GM12878 (cell line): Measurements from ENCODE around the gene WFDC9. TPM values are rescaled to one million over a fixed set of nuclear protein-coding genes. Genes with fewer than 3 reads are reported as not detected.

Source experiments
- ATAC-seq: fragments of 200-7000 bp; cut with Tn5 transposase; 3 replicates; pipeline ENCODE4 v1.9.1; 2020; ENCODE audit warnings: mild to moderate bottlenecking, moderate library complexity
- BruUV-seq: library from RNA; stranded (reverse); fragments of 400-500 nt; replicated peaks from 2 replicates; lab custom pipeline; 2021; lab: Mats Ljungman, UMichigan
- CTCF ChIA-PET: fragments of 300-600 bp; sonication (Branson Sonifier 250); formaldehyde crosslinking; extraction: SDS; loops from one replicate; lab custom pipeline; 2021; ENCODE audit warnings: inconsistent platforms; lab: Yijun Ruan, JAX
- POLR2A ChIA-PET: fragments of 350-600 bp; formaldehyde crosslinking; extraction: SDS; loops from one replicate; lab custom pipeline; 2021; ENCODE audit warnings: inconsistent platforms; lab: Charles Lee
- RAD21 ChIA-PET: fragments of 300-600 bp; sonication (Branson Sonifier 250); formaldehyde crosslinking; loops from one replicate; lab custom pipeline; 2023; ENCODE audit warnings: antibody characterized with exemption; ENCODE audit not compliant: unreplicated experiment; lab: Charles Lee
- SMC1A ChIA-PET: fragments of 300-600 bp; sonication (Branson Sonifier 250); formaldehyde crosslinking; loops from one replicate; lab custom pipeline; 2023; ENCODE audit not compliant: unreplicated experiment, uncharacterized antibody; lab: Charles Lee
- DNase-seq: peaks from one replicate; pipeline ENCODE4 v3.0.0-alpha.2; 2011; ENCODE audit warnings: low read depth, low spot score
- FAIRE-seq: peaks from 3 replicates; lab custom pipeline; 2011; peaks lifted over from hg19 to GRCh38; lab: Jason Lieb, UNC
- H2AFZ ChIP-seq: 2 replicates; pipeline ENCODE4 v1.6.0; 2011; ENCODE audit warnings: low read depth, low read length, control low read depth; ENCODE audit not compliant: control insufficient read depth
- H3K27ac ChIP-seq: 2 replicates; pipeline ENCODE4 v1.5.1; 2011; ENCODE audit warnings: control low read depth; ENCODE audit not compliant: control insufficient read depth, insufficient read depth
- H3K27me3 ChIP-seq, 2 experiments: replicated peaks in 1 of 2; 2 replicates each; pipeline versions ENCODE4 v1.6.0 to v1.6.1; 2011; ENCODE audit warnings: low read length in 1 of 2; ENCODE audit not compliant: control insufficient read depth in 2 of 2, insufficient read depth in 2 of 2
- H3K36me3 ChIP-seq, 2 experiments: 2 replicates each; pipeline ENCODE4 v1.5.1; 2011; ENCODE audit warnings: low read length in 1 of 2; ENCODE audit not compliant: control insufficient read depth in 2 of 2, insufficient read depth in 2 of 2
- H3K4me1 ChIP-seq: 2 replicates; pipeline ENCODE4 v1.6.1; 2011; ENCODE audit warnings: mild to moderate bottlenecking, low read length, moderate library complexity, mixed read lengths; ENCODE audit not compliant: control insufficient read depth, insufficient read depth
- H3K4me2 ChIP-seq: 2 replicates; pipeline ENCODE4 v1.6.0; 2011; ENCODE audit warnings: control low read depth; ENCODE audit not compliant: control insufficient read depth, insufficient read depth
- H3K4me3 ChIP-seq: fragments of 200-600 bp; sonication (generic); 2 replicates; pipeline ENCODE4 v1.5.1; 2016
- H3K79me2 ChIP-seq: 2 replicates; pipeline ENCODE4 v1.6.0; 2011; ENCODE audit warnings: low read length; ENCODE audit not compliant: control insufficient read depth, insufficient read depth
- H3K9ac ChIP-seq: 2 replicates; pipeline ENCODE4 v1.8.0; 2011; ENCODE audit warnings: low read length, control low read depth, mixed read lengths; ENCODE audit not compliant: control insufficient read depth, insufficient read depth
- H3K9me3 ChIP-seq: replicated peaks from 3 replicates; pipeline ENCODE4 v1.5.1; 2011; ENCODE audit warnings: mild to moderate bottlenecking, low read length; ENCODE audit not compliant: control insufficient read depth, insufficient read depth
- H4K20me1 ChIP-seq: 2 replicates; pipeline ENCODE4 v1.6.0; 2011; ENCODE audit not compliant: control insufficient read depth, insufficient read depth
- ESRRA ChIP-seq: IDR thresholded peaks from 2 replicates; pipeline ENCODE4 v1.6.1; 2012; ENCODE audit warnings: mild to moderate bottlenecking, low read length, improper control_type of control experiment
- RAD21 ChIP-seq: IDR thresholded peaks from 2 replicates; pipeline ENCODE4 v1.6.1; 2011; ENCODE audit warnings: mild to moderate bottlenecking, low read depth, low read length, moderate library complexity; ENCODE audit not compliant: insufficient read depth
- SPI1 ChIP-seq: IDR thresholded peaks from 2 replicates; pipeline ENCODE4 v1.6.1; 2011; ENCODE audit warnings: low read depth, mild to moderate bottlenecking, low read length, moderate library complexity, borderline replicate concordance; ENCODE audit not compliant: insufficient read depth
- WGBS: methylation state at CpG from one replicate; pipeline ENCODE4 v1.1.6; 2016; ENCODE audit warnings: low lambda C conversion rate; ENCODE audit not compliant: insufficient replicate concordance, insufficient coverage; ENCODE audit errors: missing lambda C conversion rate; 5-methylcytosine and 5-hydroxymethylcytosine counted together
- in situ Hi-C: fragments of 300-500 bp; cut with MboI; formaldehyde crosslinking; loops from 9 replicates; pipeline ENCODE4 v1.14.3; 2018; ENCODE audit warnings: mixed read lengths
- intact Hi-C: fragments of 100-400 bp; cut with micrococcal nuclease; formaldehyde crosslinking; loops from one replicate; pipeline ENCODE4 v1.14.2; 2022; ENCODE audit not compliant: unreplicated experiment
- polyA plus RNA-seq, 11 experiments: library from polyadenylated mRNA; depleted of rRNA in 4 of 11; unstranded in 6 of 11; stranded (reverse) in 5 of 11; fragments of >200 nt; fragmentation: Nextera tagmentation in 4 of 11; fragmentation: Illumina TruSeq in 1 of 11; extraction: Ambion mirVana in 4 of 11; extraction: Trizol in 1 of 11; gene quantifications; 1 replicate in 1 of 11; 2 replicates in 10 of 11; pipeline versions ENCODE4 v1.2.1 to v1.2.3, GENCODE V29; 2011 to 2016; ENCODE audit warnings: inconsistent platforms in 2 of 11, missing spikeins in 2 of 11, low read depth in 1 of 11
- total RNA-seq, 4 experiments: library from RNA; depleted of rRNA in 3 of 4; stranded (reverse); fragments of >200 nt in 3 of 4; fragmentation: Illumina TruSeq in 1 of 4; extraction: Trizol in 1 of 4; gene quantifications; 2 replicates each; pipeline versions ENCODE4 v1.2.1 to v1.2.3, GENCODE V29; 2013 to 2021
- TF ChIP-seq, protein P1 (sequence below): IDR thresholded peaks from 2 replicates; pipeline ENCODE4 v1.6.1; 2012; ENCODE audit warnings: improper control_type of control experiment, low read depth, low read length; ENCODE audit not compliant: insufficient replicate concordance
- TF ChIP-seq, protein P2 (sequence below), 3 experiments: IDR thresholded peaks in 2 of 3; conservative IDR thresholded peaks in 1 of 3; 2 replicates each; pipeline ENCODE4 v1.5.1; 2011; ENCODE audit warnings: low read depth in 3 of 3, low read length in 3 of 3, mild to moderate bottlenecking in 3 of 3, control low read depth in 2 of 3, moderate library complexity in 2 of 3, inconsistent platforms in 1 of 3, mixed read lengths in 1 of 3; ENCODE audit not compliant: control insufficient read depth in 2 of 3, insufficient read depth in 1 of 3; ENCODE audit errors: extremely low read depth in 1 of 3

Gene WFDC9
- total and polyA plus RNA-seq, 10 of the 15 experiments (the other 5 are each of a cell fraction or from before 2014, with no cell fraction given): not detected

- H3K4me2 ChIP-seq: no peak within 1 kb of the TSS
- ChIA-PET CTCF (interaction anchor here (0.6 to 4.6 kb wide), 9 partner anchors 11 to 335 kb away, joined by 3 to 26 read pairs (median 4); no protein-coding TSS in a partner anchor), SMC1A (interaction anchor here (0.5 to 2.4 kb wide), 4 partner anchors 45 to 802 kb away, joined by 3 to 18 read pairs (median 3); no protein-coding TSS in a partner anchor), RAD21 (interaction anchor here (1.0 kb wide), 1 partner anchor 140 kb away, joined by 3 read pairs; no protein-coding TSS in a partner anchor), POLR2A (no interaction called here)
- FAIRE-seq: peak; percentile 87
- no peaks in the 10 kb centered on the region; a peak in 1 of 4 replicates for H3K27me3 ChIP-seq
- no TSS peak for BruUV-seq
- H3K9ac ChIP-seq: no peak within 1 kb of the TSS
- no peak within 1 kb of the TSS for H3K27ac ChIP-seq
- in situ Hi-C loops: no loop called here
- H3K4me1 ChIP-seq: no peaks in the 10 kb centered on the region
- TF ChIP-seq, protein P1, sequence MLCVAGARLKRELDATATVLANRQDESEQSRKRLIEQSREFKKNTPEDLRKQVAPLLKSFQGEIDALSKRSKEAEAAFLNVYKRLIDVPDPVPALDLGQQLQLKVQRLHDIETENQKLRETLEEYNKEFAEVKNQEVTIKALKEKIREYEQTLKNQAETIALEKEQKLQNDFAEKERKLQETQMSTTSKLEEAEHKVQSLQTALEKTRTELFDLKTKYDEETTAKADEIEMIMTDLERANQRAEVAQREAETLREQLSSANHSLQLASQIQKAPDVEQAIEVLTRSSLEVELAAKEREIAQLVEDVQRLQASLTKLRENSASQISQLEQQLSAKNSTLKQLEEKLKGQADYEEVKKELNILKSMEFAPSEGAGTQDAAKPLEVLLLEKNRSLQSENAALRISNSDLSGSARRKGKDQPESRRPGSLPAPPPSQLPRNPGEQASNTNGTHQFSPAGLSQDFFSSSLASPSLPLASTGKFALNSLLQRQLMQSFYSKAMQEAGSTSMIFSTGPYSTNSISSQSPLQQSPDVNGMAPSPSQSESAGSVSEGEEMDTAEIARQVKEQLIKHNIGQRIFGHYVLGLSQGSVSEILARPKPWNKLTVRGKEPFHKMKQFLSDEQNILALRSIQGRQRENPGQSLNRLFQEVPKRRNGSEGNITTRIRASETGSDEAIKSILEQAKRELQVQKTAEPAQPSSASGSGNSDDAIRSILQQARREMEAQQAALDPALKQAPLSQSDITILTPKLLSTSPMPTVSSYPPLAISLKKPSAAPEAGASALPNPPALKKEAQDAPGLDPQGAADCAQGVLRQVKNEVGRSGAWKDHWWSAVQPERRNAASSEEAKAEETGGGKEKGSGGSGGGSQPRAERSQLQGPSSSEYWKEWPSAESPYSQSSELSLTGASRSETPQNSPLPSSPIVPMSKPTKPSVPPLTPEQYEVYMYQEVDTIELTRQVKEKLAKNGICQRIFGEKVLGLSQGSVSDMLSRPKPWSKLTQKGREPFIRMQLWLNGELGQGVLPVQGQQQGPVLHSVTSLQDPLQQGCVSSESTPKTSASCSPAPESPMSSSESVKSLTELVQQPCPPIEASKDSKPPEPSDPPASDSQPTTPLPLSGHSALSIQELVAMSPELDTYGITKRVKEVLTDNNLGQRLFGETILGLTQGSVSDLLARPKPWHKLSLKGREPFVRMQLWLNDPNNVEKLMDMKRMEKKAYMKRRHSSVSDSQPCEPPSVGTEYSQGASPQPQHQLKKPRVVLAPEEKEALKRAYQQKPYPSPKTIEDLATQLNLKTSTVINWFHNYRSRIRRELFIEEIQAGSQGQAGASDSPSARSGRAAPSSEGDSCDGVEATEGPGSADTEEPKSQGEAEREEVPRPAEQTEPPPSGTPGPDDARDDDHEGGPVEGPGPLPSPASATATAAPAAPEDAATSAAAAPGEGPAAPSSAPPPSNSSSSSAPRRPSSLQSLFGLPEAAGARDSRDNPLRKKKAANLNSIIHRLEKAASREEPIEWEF: no peak
- TF ChIP-seq ESRRA (no peak), RAD21 (peak; percentile 36), SPI1 (peak; percentile 62; the same call in 1 of the 2 replicates)
- TF ChIP-seq, protein P2, sequence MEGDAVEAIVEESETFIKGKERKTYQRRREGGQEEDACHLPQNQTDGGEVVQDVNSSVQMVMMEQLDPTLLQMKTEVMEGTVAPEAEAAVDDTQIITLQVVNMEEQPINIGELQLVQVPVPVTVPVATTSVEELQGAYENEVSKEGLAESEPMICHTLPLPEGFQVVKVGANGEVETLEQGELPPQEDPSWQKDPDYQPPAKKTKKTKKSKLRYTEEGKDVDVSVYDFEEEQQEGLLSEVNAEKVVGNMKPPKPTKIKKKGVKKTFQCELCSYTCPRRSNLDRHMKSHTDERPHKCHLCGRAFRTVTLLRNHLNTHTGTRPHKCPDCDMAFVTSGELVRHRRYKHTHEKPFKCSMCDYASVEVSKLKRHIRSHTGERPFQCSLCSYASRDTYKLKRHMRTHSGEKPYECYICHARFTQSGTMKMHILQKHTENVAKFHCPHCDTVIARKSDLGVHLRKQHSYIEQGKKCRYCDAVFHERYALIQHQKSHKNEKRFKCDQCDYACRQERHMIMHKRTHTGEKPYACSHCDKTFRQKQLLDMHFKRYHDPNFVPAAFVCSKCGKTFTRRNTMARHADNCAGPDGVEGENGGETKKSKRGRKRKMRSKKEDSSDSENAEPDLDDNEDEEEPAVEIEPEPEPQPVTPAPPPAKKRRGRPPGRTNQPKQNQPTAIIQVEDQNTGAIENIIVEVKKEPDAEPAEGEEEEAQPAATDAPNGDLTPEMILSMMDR (IDR thresholded peaks at IDR 0.05 in 2 of 3, conservative IDR thresholded peaks at IDR 0.05 in 1 of 3; ENCODE audit: control insufficient read depth in 2 of 3, extremely low read depth in 1 of 3, insufficient read depth in 1 of 3, low read depth in 3 of 3, low read length in 3 of 3): peak; percentile 63 to 80 (median 71)
- no peaks in the 10 kb centered on the region for H4K20me1 ChIP-seq
- intact Hi-C loops: loop anchor here (10.0 kb wide), 1 partner anchor 145 kb away; no protein-coding TSS in a partner anchor
- no peak within 1 kb of the TSS for H2AFZ ChIP-seq
- no peak within 1 kb of the TSS for H3K4me3 ChIP-seq
- H3K79me2 ChIP-seq: no peaks in the 10 kb centered on the region
- no peak for DNase-seq
- no peaks in the 10 kb centered on the region for H3K36me3 ChIP-seq
- ATAC-seq: peak; percentile 90
- no peaks in the 10 kb centered on the region for H3K9me3 ChIP-seq
- WGBS: 19% methylated on average over 9 of the region's 9 CpGs
Observed at GRCh38 chr20:45629496-45630100, 1.5 kb downstream of the WFDC9 start, which contains the start of gene WFDC10A. Gene WFDC10A (plus strand): TSS chr20:45629739. CDS start chr20:45629814, 75 bp downstream.
